H9 (cell line): ENCODE results near the gene SPOP. TPM values are rescaled to one million over a fixed set of nuclear protein-coding genes. Genes with fewer than 3 reads are reported as not detected.
A peak's percentile ranks its signal among the peaks of the same experiment; 100 is the strongest.

Source experiments
- DNase-seq: peaks from one replicate; pipeline ENCODE4 v3.0.0-alpha.2; 2017
- H2AFZ ChIP-seq: one replicate; pipeline ENCODE4 v1.6.1; 2013; ENCODE audit warnings: mild to moderate bottlenecking, low read length, control low read depth, moderate library complexity
- H2AK5ac ChIP-seq: 2 replicates; pipeline ENCODE4 v1.6.1; 2013; ENCODE audit warnings: low read length, control low read depth, mixed read lengths; ENCODE audit not compliant: insufficient read length
- H2BK120ac ChIP-seq: one replicate; pipeline ENCODE4 v1.6.1; 2013; ENCODE audit warnings: low read depth, mild to moderate bottlenecking, low read length, control low read depth, inconsistent platforms; ENCODE audit not compliant: poor library complexity, severe bottlenecking
- H2BK12ac ChIP-seq: 2 replicates; pipeline ENCODE4 v1.6.1; 2013; ENCODE audit warnings: low read length, control low read depth, mixed read lengths, low read depth; ENCODE audit not compliant: insufficient read length
- H2BK15ac ChIP-seq: 2 replicates; pipeline ENCODE4 v1.6.1; 2013; ENCODE audit warnings: low read depth, low read length, control low read depth
- H2BK20ac ChIP-seq: one replicate; pipeline ENCODE4 v1.6.1; 2013; ENCODE audit warnings: low read depth, mild to moderate bottlenecking, low read length, control low read depth, inconsistent platforms; ENCODE audit not compliant: poor library complexity, severe bottlenecking
- H2BK5ac ChIP-seq: 2 replicates; pipeline ENCODE4 v1.6.1; 2013; ENCODE audit warnings: low read length, control low read depth, mixed read lengths; ENCODE audit not compliant: insufficient read length
- H3K14ac ChIP-seq: 2 replicates; pipeline ENCODE4 v1.6.1; 2013; ENCODE audit warnings: low read length, control low read depth; ENCODE audit not compliant: insufficient read depth
- H3K18ac ChIP-seq: 2 replicates; pipeline ENCODE4 v1.6.1; 2013; ENCODE audit warnings: low read depth, mild to moderate bottlenecking, mixed read lengths, low read length, control low read depth; ENCODE audit not compliant: insufficient read length
- H3K23ac ChIP-seq: 2 replicates; pipeline ENCODE4 v1.6.1; 2013; ENCODE audit warnings: low read length, control low read depth, mixed read lengths, low read depth; ENCODE audit not compliant: insufficient read length
- H3K23me2 ChIP-seq: 2 replicates; pipeline ENCODE4 v1.6.1; 2013; ENCODE audit warnings: low read depth, mild to moderate bottlenecking, mixed read lengths, low read length, control low read depth; ENCODE audit not compliant: insufficient read length, poor library complexity, severe bottlenecking
- H3K27ac ChIP-seq: 2 replicates; pipeline ENCODE4 v1.5.1; 2013; ENCODE audit warnings: low read length, control low read depth, mixed read lengths, low read depth; ENCODE audit not compliant: insufficient read length
- H3K27me3 ChIP-seq: 2 replicates; pipeline ENCODE4 v1.6.1; 2013; ENCODE audit warnings: low read length, control low read depth, inconsistent platforms; ENCODE audit not compliant: insufficient read depth
- H3K4ac ChIP-seq: 2 replicates; pipeline ENCODE4 v1.6.1; 2013; ENCODE audit warnings: low read depth, mild to moderate bottlenecking, control low read depth, inconsistent platforms, low read length, moderate library complexity
- H3K4me1 ChIP-seq: 2 replicates; pipeline ENCODE4 v1.6.1; 2013; ENCODE audit warnings: low read length, control low read depth, inconsistent platforms; ENCODE audit not compliant: insufficient read depth
- H3K4me2 ChIP-seq: 2 replicates; pipeline ENCODE4 v1.6.1; 2013; ENCODE audit warnings: low read length, control low read depth, mixed read lengths; ENCODE audit not compliant: insufficient read length, insufficient read depth
- H3K56ac ChIP-seq: 2 replicates; pipeline ENCODE4 v1.6.1; 2013; ENCODE audit warnings: low read depth, mild to moderate bottlenecking, mixed read lengths, low read length, control low read depth; ENCODE audit not compliant: insufficient read length
- H3K79me1 ChIP-seq: 2 replicates; pipeline ENCODE4 v1.6.1; 2013; ENCODE audit warnings: low read depth, mild to moderate bottlenecking, moderate library complexity, low read length, control low read depth, inconsistent platforms; ENCODE audit not compliant: insufficient read depth, poor library complexity, severe bottlenecking
- H3K79me2 ChIP-seq: 2 replicates; pipeline ENCODE4 v1.6.1; 2013; ENCODE audit warnings: low read length, control low read depth, inconsistent platforms; ENCODE audit not compliant: insufficient read depth
- H3K9ac ChIP-seq: 2 replicates; pipeline ENCODE4 v1.6.1; 2013; ENCODE audit warnings: low read length, control low read depth, mixed read lengths; ENCODE audit not compliant: insufficient read length; ENCODE audit errors: extremely low read depth
- H3K9me3 ChIP-seq: one replicate; pipeline ENCODE4 v1.6.1; 2013; ENCODE audit warnings: low read depth, low read length, inconsistent platforms; ENCODE audit not compliant: control insufficient read depth
- H3T11ph ChIP-seq: one replicate; pipeline ENCODE4 v1.6.1; 2013; ENCODE audit warnings: mild to moderate bottlenecking, low read length, control low read depth, inconsistent platforms
- H4K20me1 ChIP-seq: one replicate; pipeline ENCODE4 v1.6.1; 2013; ENCODE audit not compliant: control insufficient read depth, insufficient read length, insufficient read depth
- H4K5ac ChIP-seq: 2 replicates; pipeline ENCODE4 v1.6.1; 2013; ENCODE audit warnings: low read depth, mild to moderate bottlenecking, mixed read lengths, low read length, control low read depth; ENCODE audit not compliant: insufficient read length
- H4K8ac ChIP-seq: replicated peaks from 2 replicates; pipeline ENCODE4 v1.6.1; 2013; ENCODE audit warnings: low read length, control low read depth, mixed read lengths, low read depth; ENCODE audit not compliant: insufficient read length
- H4K91ac ChIP-seq: 2 replicates; pipeline ENCODE4 v1.6.1; 2013; ENCODE audit warnings: low read depth, mild to moderate bottlenecking, moderate library complexity, mixed read lengths, low read length, control low read depth; ENCODE audit not compliant: insufficient read length
- H3K27ac Mint-ChIP-seq, 3 experiments: 2 replicates in 2 of 3; 3 replicates in 1 of 3; pipeline ENCODE4 v1.8.0; 2020 to 2021; ENCODE audit warnings: mixed read lengths in 3 of 3, mild to moderate bottlenecking in 1 of 3, moderate library complexity in 1 of 3
- H3K27me3 Mint-ChIP-seq: 2 replicates; pipeline ENCODE4 v1.8.0; 2021; ENCODE audit warnings: low read depth, mild to moderate bottlenecking, moderate library complexity, mixed read lengths
- H3K36me3 Mint-ChIP-seq, 3 experiments: 2 replicates in 2 of 3; 3 replicates in 1 of 3; pipeline ENCODE4 v1.8.0; 2020 to 2021; ENCODE audit warnings: low read depth in 3 of 3, mixed read lengths in 3 of 3; ENCODE audit not compliant: insufficient read depth in 1 of 3
- H3K4me1 Mint-ChIP-seq, 2 experiments: 2 replicates each; pipeline ENCODE4 v1.8.0; 2020; ENCODE audit warnings: mixed read lengths in 2 of 2
- H3K4me3 Mint-ChIP-seq, 2 experiments: 2 replicates in 1 of 2; 3 replicates in 1 of 2; pipeline ENCODE4 v1.8.0; 2020 to 2021; ENCODE audit warnings: mild to moderate bottlenecking in 2 of 2, mixed read lengths in 2 of 2, moderate library complexity in 1 of 2
- H3K9me3 Mint-ChIP-seq, 2 experiments: 2 replicates in 1 of 2; 3 replicates in 1 of 2; pipeline ENCODE4 v1.8.0; 2020; ENCODE audit warnings: mild to moderate bottlenecking in 2 of 2, mixed read lengths in 2 of 2, moderate library complexity in 1 of 2
- WGBS: extraction: QIAGEN DNeasy Blood & Tissue Kit; methylation state at CpG from one replicate; pipeline ENCODE4 v1.1.7; 2013; ENCODE audit warnings: missing lambda C conversion rate, low lambda C conversion rate, mixed read lengths; ENCODE audit not compliant: insufficient read length; ENCODE audit errors: extremely low coverage; 5-methylcytosine and 5-hydroxymethylcytosine counted together
- total RNA-seq: library from RNA; stranded (reverse); gene quantifications from 2 replicates; pipeline ENCODE4 v1.2.1, GENCODE V29; 2021
- TF ChIP-seq, protein P1 (sequence below): fragments of 200-600 bp; sonication (generic); conservative IDR thresholded peaks from 3 replicates; pipeline ENCODE4 v1.8.0; 2021; ENCODE audit warnings: antibody characterized with exemption, mild to moderate bottlenecking

The SPOP gene
- total RNA-seq, 1 experiment from 2014 or later: 33.7 TPM

DNA sequence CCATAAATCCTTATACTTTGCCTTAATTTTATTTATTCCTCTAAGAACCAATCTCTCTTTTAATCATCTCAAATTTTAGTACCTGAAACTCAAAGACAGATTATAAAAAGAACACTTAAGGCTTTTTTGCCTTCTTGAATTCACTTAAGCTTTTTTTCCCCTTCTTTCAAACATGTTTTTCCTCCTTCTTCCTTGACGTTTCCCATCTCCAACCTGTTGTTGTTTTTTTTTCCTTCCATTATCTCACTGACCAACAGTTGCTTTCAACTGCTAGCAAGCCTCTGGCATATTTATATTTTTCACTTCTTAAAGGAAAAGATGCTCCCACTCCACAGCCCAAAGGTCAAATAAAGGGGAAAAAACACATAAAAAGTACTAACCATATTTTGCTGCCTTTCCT, 32.2 kb downstream of the SPOP start:
- Histone ChIP-seq H4K8ac (no peak overlapping the region), H3K27me3 (no peaks in the 10 kb centered on the region), H2BK5ac (no peak overlapping the region), H3K14ac (no peak overlapping the region), H2AFZ (no peak overlapping the region), H3K23me2 (no peaks in the 10 kb centered on the region), H4K5ac (no peak overlapping the region), H3K56ac (no peak overlapping the region), H3K4ac (no peak overlapping the region), H3K79me2 (no peaks in the 10 kb centered on the region), H3K27ac (no peak overlapping the region), H4K91ac (no peak overlapping the region), H3K79me1 (peaks cover 6% of the 10 kb centered on the region), H2BK20ac (no peak overlapping the region), H3K4me1 (no peaks in the 10 kb centered on the region; the same call in 1 of the 2 replicates), H2BK12ac (no peak overlapping the region), H2AK5ac (no peak overlapping the region), H2BK15ac (no peak overlapping the region), H3T11ph (no peak overlapping the region), H3K18ac (no peak overlapping the region), H3K4me2 (no peak overlapping the region), H3K23ac (no peak overlapping the region), H3K9me3 (no peaks in the 10 kb centered on the region), H2BK120ac (no peak overlapping the region), H3K9ac (no peak overlapping the region), H4K20me1 (no peaks in the 10 kb centered on the region)
- peaks cover 19 to 30% of the 10 kb centered on the region in 2 experiments for H3K4me1 Mint-ChIP-seq
- no peaks in the 10 kb centered on the region for H3K9me3 Mint-ChIP-seq
- TF ChIP-seq, protein P1, sequence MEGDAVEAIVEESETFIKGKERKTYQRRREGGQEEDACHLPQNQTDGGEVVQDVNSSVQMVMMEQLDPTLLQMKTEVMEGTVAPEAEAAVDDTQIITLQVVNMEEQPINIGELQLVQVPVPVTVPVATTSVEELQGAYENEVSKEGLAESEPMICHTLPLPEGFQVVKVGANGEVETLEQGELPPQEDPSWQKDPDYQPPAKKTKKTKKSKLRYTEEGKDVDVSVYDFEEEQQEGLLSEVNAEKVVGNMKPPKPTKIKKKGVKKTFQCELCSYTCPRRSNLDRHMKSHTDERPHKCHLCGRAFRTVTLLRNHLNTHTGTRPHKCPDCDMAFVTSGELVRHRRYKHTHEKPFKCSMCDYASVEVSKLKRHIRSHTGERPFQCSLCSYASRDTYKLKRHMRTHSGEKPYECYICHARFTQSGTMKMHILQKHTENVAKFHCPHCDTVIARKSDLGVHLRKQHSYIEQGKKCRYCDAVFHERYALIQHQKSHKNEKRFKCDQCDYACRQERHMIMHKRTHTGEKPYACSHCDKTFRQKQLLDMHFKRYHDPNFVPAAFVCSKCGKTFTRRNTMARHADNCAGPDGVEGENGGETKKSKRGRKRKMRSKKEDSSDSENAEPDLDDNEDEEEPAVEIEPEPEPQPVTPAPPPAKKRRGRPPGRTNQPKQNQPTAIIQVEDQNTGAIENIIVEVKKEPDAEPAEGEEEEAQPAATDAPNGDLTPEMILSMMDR: no peak
- WGBS: no CpG with 5 or more reads among the region's 1 CpG
- peaks cover 2 to 4% (median 2%) of the 10 kb centered on the region in 3 experiments; a peak in 3 of 7 replicates for H3K36me3 Mint-ChIP-seq
- no peak for DNase-seq
- H3K4me3 Mint-ChIP-seq: no peak overlapping the region
- peak overlapping the region in 1 of 3 experiments; percentile 83; a peak in 2 of 7 replicates for H3K27ac Mint-ChIP-seq
- no peaks in the 10 kb centered on the region for H3K27me3 Mint-ChIP-seq
